Natural killer cell (primary cell): ENCODE data around the gene FAM24A. TPM values are rescaled to one million over a fixed set of nuclear protein-coding genes. Genes with fewer than 3 reads are reported as not detected.

ENCODE experiments used
- ATAC-seq, 3 donors: fragments of 150-1000 bp in 2 of 3; fragments of 200-7000 bp in 1 of 3; cut with Tn5 transposase; 1 replicate in 1 of 3; 2 replicates in 2 of 3; pipeline ENCODE4 v1.10.0; 2021; ENCODE audit warnings: mild to moderate bottlenecking in 2 of 3, moderate library complexity in 2 of 3
- DNase-seq, 2 donors: peaks; one replicate each; pipeline versions ENCODE4 v3.0.0 to v3.0.0-alpha.2; 2013 to 2021; ENCODE audit warnings: mixed read lengths in 1 of 2
- H3K27ac ChIP-seq: one replicate; pipeline ENCODE4 v1.5.1; 2013; ENCODE audit warnings: mild to moderate bottlenecking, low read length
- H3K27me3 ChIP-seq: one replicate; pipeline ENCODE4 v1.6.1; 2013; ENCODE audit warnings: low read length; ENCODE audit not compliant: control insufficient read depth, insufficient read depth
- H3K36me3 ChIP-seq: one replicate; pipeline ENCODE4 v1.6.1; 2013; ENCODE audit warnings: low read length; ENCODE audit not compliant: control insufficient read depth, insufficient read depth
- H3K4me1 ChIP-seq: one replicate; pipeline ENCODE4 v1.6.1; 2013; ENCODE audit warnings: low read length; ENCODE audit not compliant: control insufficient read depth, insufficient read depth
- H3K4me3 ChIP-seq: one replicate; pipeline ENCODE4 v1.5.1; 2013; ENCODE audit warnings: low read length
- H3K9me3 ChIP-seq: one replicate; pipeline ENCODE4 v1.6.1; 2013; ENCODE audit warnings: low read length; ENCODE audit not compliant: control insufficient read depth, insufficient read depth
- H3K27ac Mint-ChIP-seq, 2 donors: one replicate each; pipeline ENCODE4 v1.8.0; 2022; ENCODE audit warnings: mild to moderate bottlenecking in 2 of 2, mixed read lengths in 2 of 2, moderate library complexity in 1 of 2
- H3K27me3 Mint-ChIP-seq, 2 donors: one replicate each; pipeline ENCODE4 v1.8.0; 2022; ENCODE audit warnings: low read depth in 2 of 2, mixed read lengths in 2 of 2
- H3K36me3 Mint-ChIP-seq: one replicate; pipeline ENCODE4 v1.8.0; 2022; ENCODE audit warnings: mixed read lengths
- H3K4me1 Mint-ChIP-seq, 2 donors: one replicate each; pipeline ENCODE4 v1.8.0; 2022; ENCODE audit warnings: mixed read lengths in 2 of 2
- H3K4me3 Mint-ChIP-seq: one replicate; pipeline ENCODE4 v1.8.0; 2022; ENCODE audit warnings: mild to moderate bottlenecking, moderate library complexity, mixed read lengths
- H3K9me3 Mint-ChIP-seq, 2 donors: one replicate each; pipeline ENCODE4 v1.8.0; 2022; ENCODE audit warnings: mixed read lengths in 2 of 2
- WGBS: methylation state at CpG from one replicate; pipeline ENCODE4 v1.1.7; 2013; ENCODE audit warnings: missing lambda C conversion rate; ENCODE audit not compliant: insufficient coverage; 5-methylcytosine and 5-hydroxymethylcytosine counted together
- intact Hi-C: fragments of 100-400 bp; cut with micrococcal nuclease; formaldehyde crosslinking; loops from one replicate; pipeline ENCODE4 v1.14.2; 2022
- total RNA-seq, 4 donors: library from RNA; stranded (reverse); fragments of 120-200 nt in 1 of 4; gene quantifications; one replicate each; pipeline versions ENCODE4 v1.2.3 to v1.2.4, GENCODE V29; 2013 to 2022
- TF ChIP-seq, protein P1 (sequence below): fragments of 200-600 bp; IDR thresholded peaks from one replicate; pipeline ENCODE4 v1.8.0; 2022; ENCODE audit warnings: antibody characterized with exemption

Gene FAM24A
- total RNA-seq, 3 donors from 2014 or later (not counting 1 experiment from before 2014, with no cell fraction given) = not detected

DNA sequence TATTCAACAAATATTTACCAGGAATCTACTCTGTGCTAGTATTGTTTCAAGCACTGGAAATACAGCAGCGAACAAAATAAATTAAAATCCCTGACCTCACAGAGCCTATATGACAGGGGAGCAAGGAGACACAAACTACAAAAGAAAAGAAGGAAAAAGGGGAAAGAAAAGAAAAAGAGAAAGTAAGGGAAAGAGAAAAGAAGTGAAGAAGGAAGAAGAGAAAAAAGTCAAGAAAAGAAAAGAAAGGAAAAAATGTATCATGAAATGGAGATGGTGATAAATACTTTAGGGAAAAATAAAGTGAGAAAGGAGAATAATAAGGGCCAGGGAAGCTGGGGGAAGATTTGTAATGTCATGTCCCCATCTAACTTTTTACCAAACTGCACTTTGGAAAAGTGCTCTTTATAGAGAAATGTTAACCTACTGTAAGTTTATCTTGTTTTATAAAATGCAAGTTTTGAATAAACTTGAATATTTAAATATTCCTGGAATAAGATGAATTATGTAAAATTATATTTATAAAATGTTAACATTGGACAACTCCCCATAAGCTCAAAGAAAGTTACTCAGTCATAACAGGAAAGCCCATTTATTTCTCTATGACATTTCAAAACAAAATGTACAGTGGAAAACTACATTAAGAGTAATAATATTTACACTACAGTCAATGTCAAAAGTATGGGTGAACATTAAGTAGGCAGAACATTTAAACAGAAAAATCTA is 28.9 kb downstream of the FAM24A start:
- no peaks in the 10 kb centered on the region for H3K9me3 Mint-ChIP-seq
- WGBS = no CpG with 5 or more reads among the region's 1 CpG
- TF ChIP-seq, protein P1, sequence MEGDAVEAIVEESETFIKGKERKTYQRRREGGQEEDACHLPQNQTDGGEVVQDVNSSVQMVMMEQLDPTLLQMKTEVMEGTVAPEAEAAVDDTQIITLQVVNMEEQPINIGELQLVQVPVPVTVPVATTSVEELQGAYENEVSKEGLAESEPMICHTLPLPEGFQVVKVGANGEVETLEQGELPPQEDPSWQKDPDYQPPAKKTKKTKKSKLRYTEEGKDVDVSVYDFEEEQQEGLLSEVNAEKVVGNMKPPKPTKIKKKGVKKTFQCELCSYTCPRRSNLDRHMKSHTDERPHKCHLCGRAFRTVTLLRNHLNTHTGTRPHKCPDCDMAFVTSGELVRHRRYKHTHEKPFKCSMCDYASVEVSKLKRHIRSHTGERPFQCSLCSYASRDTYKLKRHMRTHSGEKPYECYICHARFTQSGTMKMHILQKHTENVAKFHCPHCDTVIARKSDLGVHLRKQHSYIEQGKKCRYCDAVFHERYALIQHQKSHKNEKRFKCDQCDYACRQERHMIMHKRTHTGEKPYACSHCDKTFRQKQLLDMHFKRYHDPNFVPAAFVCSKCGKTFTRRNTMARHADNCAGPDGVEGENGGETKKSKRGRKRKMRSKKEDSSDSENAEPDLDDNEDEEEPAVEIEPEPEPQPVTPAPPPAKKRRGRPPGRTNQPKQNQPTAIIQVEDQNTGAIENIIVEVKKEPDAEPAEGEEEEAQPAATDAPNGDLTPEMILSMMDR = no peak
- Histone ChIP-seq H3K27me3 (no peaks in the 10 kb centered on the region), H3K4me3 (no peak overlapping the region), H3K27ac (no peak overlapping the region), H3K4me1 (no peaks in the 10 kb centered on the region), H3K36me3 (peaks cover 30% of the 10 kb centered on the region), H3K9me3 (no peaks in the 10 kb centered on the region)
- H3K27me3 Mint-ChIP-seq = no peaks in the 10 kb centered on the region
- DNase-seq (no peak), ATAC-seq (no peak)
- no peaks in the 10 kb centered on the region for H3K4me1 Mint-ChIP-seq
- no peak overlapping the region for H3K27ac Mint-ChIP-seq
- H3K4me3 Mint-ChIP-seq = no peak overlapping the region
- intact Hi-C loops = no loop called here
- peaks cover 13% of the 10 kb centered on the region for H3K36me3 Mint-ChIP-seq

DNA sequence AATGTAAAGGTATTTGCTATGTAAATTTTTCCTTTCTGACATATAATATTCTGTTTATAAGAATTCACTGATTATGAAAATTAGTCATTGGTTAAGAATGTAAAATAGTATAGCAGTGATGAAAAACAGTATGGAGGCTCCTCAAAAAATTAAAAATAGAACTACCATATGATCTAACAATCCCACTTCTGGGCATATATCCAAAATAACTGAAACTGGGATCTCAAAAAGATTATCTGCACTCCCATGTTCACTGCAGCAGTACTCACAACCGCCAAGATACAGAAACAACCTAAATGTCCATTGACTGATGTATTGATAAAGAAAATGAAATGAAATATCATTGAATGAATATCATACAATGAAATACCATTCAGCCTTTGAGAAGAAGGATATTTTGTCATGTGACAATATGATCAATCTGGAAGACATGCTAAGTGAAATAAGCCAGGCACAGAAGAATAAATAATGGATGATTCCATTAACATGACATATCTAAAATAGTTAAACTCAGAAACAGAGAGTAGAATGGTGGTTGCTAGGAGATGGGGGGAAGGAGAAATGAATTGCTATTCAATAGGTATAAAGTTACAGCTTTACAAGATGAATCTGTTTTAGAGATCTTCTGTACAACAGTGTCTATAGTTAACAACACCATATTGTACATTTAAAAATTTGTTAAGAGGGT is 29.6 kb downstream of the FAM24A start:
- H3K27me3 ChIP-seq = no peaks in the 10 kb centered on the region
- TF ChIP-seq, protein P1 = no peak
- peaks cover 13% of the 10 kb centered on the region for H3K36me3 Mint-ChIP-seq
- no peak overlapping the region for H3K27ac ChIP-seq
- no peak for DNase-seq
- no peak for ATAC-seq
- no peaks in the 10 kb centered on the region for H3K9me3 Mint-ChIP-seq
- no peaks in the 10 kb centered on the region for H3K27me3 Mint-ChIP-seq
- H3K4me1 Mint-ChIP-seq = no peaks in the 10 kb centered on the region
- no peak overlapping the region for H3K4me3 Mint-ChIP-seq
- intact Hi-C loops = no loop called here
- peaks cover 30% of the 10 kb centered on the region for H3K36me3 ChIP-seq
- no peak overlapping the region for H3K4me3 ChIP-seq
- H3K27ac Mint-ChIP-seq = no peak overlapping the region
- H3K4me1 ChIP-seq = no peaks in the 10 kb centered on the region
- WGBS = no CpG with 5 or more reads among the region's 1 CpG
- no peaks in the 10 kb centered on the region for H3K9me3 ChIP-seq

DNA sequence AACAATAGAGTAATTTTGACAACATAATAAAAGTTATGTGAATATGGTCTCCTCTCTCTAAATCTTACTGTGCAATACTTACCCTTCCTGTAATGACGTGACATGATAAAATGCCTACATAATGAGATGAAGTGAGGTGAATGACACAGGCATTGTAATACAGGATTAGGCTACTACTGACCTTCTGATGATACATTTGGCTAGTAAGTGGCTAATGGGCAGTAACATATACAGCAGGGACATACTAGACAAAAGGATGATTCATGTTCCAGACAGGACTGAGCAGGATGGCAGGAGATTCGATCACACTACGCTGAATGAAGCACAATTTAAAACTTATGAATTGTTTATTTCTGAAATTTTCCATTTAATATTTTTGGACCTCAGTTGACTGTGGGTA is 38.9 kb downstream of the FAM24A start:
- H3K36me3 Mint-ChIP-seq = peaks cover 12% of the 10 kb centered on the region
- H3K4me1 Mint-ChIP-seq = peaks cover 29% of the 10 kb centered on the region in 2 donors
- H3K27me3 ChIP-seq = no peaks in the 10 kb centered on the region
- H3K36me3 ChIP-seq = peaks cover 22% of the 10 kb centered on the region
- TF ChIP-seq, protein P1 = no peak
- no peak for ATAC-seq
- no peak overlapping the region for H3K4me3 ChIP-seq
- WGBS = 100% methylated on average over 3 of the region's 3 CpGs
- H3K9me3 ChIP-seq = peaks cover under 1% of the 10 kb centered on the region
- H3K9me3 Mint-ChIP-seq = no peaks in the 10 kb centered on the region
- DNase-seq = no peak
- H3K27ac Mint-ChIP-seq = no peak overlapping the region
- no peaks in the 10 kb centered on the region for H3K27me3 Mint-ChIP-seq
- intact Hi-C loops = no loop called here
- H3K4me3 Mint-ChIP-seq = no peak overlapping the region
- H3K27ac ChIP-seq = no peak overlapping the region
- H3K4me1 ChIP-seq = peaks cover 10% of the 10 kb centered on the region
